Astrocyte (in vitro differentiated cells and primary cell): Measurements from ENCODE around the gene ETV6. TPM values are rescaled to one million over a fixed set of nuclear protein-coding genes. Genes with fewer than 3 reads are reported as not detected.
"Not testable (repeated sequence)": the region's sequence is repeated elsewhere in the genome, so short reads cannot be mapped to it uniquely, and the experiment has no call there.

Experiments
- DNase-seq: peaks from one replicate; pipeline ENCODE4 v3.0.0-alpha.2; 2010; ENCODE audit warnings: low read depth
- FAIRE-seq: peaks from 2 replicates; lab custom pipeline; 2011; peaks lifted over from hg19 to GRCh38; lab: Jason Lieb, UNC
- H2AFZ ChIP-seq: 2 replicates; pipeline ENCODE4 v1.6.0; 2012; ENCODE audit warnings: low read depth, low read length, inconsistent platforms
- H3K27ac ChIP-seq: 2 replicates; pipeline ENCODE4 v1.5.1; 2011; ENCODE audit warnings: low read depth, low read length, inconsistent platforms
- H3K27me3 ChIP-seq: 2 replicates; pipeline ENCODE4 v1.6.0; 2011; ENCODE audit warnings: low read length, inconsistent platforms; ENCODE audit not compliant: insufficient read depth
- H3K36me3 ChIP-seq: 2 replicates; pipeline ENCODE4 v1.5.1; 2011; ENCODE audit warnings: low read length, inconsistent platforms; ENCODE audit not compliant: insufficient read depth
- H3K4me1 ChIP-seq: 2 replicates; pipeline ENCODE4 v1.5.1; 2011; ENCODE audit warnings: low read length, inconsistent platforms; ENCODE audit not compliant: insufficient read depth
- H3K4me2 ChIP-seq: 2 replicates; pipeline ENCODE4 v1.6.0; 2012; ENCODE audit warnings: low read length, inconsistent platforms
- H3K4me3 ChIP-seq: 2 replicates; pipeline ENCODE4 v1.5.1; 2011; ENCODE audit warnings: low read depth, mild to moderate bottlenecking, low read length, inconsistent platforms; ENCODE audit not compliant: insufficient read depth
- H3K79me2 ChIP-seq: 2 replicates; pipeline ENCODE4 v1.6.0; 2012; ENCODE audit warnings: mild to moderate bottlenecking, low read length, inconsistent platforms; ENCODE audit not compliant: insufficient read depth
- H3K9ac ChIP-seq: 2 replicates; pipeline ENCODE4 v1.6.0; 2012; ENCODE audit warnings: mild to moderate bottlenecking, low read length, inconsistent platforms
- H3K9me3 ChIP-seq: 2 replicates; pipeline ENCODE4 v1.5.1; 2012; ENCODE audit warnings: low read depth, mild to moderate bottlenecking, low read length, inconsistent platforms; ENCODE audit not compliant: insufficient read depth
- H4K20me1 ChIP-seq: 2 replicates; pipeline ENCODE4 v1.6.0; 2012; ENCODE audit warnings: low read length, inconsistent platforms; ENCODE audit not compliant: insufficient read depth
- H3K27ac Mint-ChIP-seq: one replicate; pipeline ENCODE4 v1.8.0; 2021; ENCODE audit warnings: mild to moderate bottlenecking, mixed read lengths; ENCODE audit not compliant: unreplicated experiment
- H3K27me3 Mint-ChIP-seq: one replicate; pipeline ENCODE4 v1.8.0; 2021; ENCODE audit warnings: low read depth, mixed read lengths; ENCODE audit not compliant: unreplicated experiment
- H3K36me3 Mint-ChIP-seq: one replicate; pipeline ENCODE4 v1.8.0; 2021; ENCODE audit warnings: low read depth, mixed read lengths; ENCODE audit not compliant: unreplicated experiment
- H3K4me1 Mint-ChIP-seq: one replicate; pipeline ENCODE4 v1.8.0; 2021; ENCODE audit warnings: low read depth, mixed read lengths; ENCODE audit not compliant: unreplicated experiment
- H3K4me3 Mint-ChIP-seq: one replicate; pipeline ENCODE4 v1.8.0; 2021; ENCODE audit warnings: mild to moderate bottlenecking, moderate library complexity, mixed read lengths; ENCODE audit not compliant: unreplicated experiment
- H3K9me3 Mint-ChIP-seq: one replicate; pipeline ENCODE4 v1.8.0; 2021; ENCODE audit warnings: mild to moderate bottlenecking, mixed read lengths; ENCODE audit not compliant: unreplicated experiment
- CTCF ChIP-seq: IDR thresholded peaks from 2 replicates; pipeline ENCODE4 v1.5.1; 2011; ENCODE audit warnings: low read depth, mild to moderate bottlenecking, inconsistent platforms, low read length, moderate library complexity; ENCODE audit not compliant: insufficient read depth
- EZH2 ChIP-seq: IDR thresholded peaks from 2 replicates; pipeline ENCODE4 v1.6.1; 2012; ENCODE audit warnings: mild to moderate bottlenecking, low read length, inconsistent platforms; ENCODE audit not compliant: insufficient read depth
- total RNA-seq: library from RNA; stranded (reverse); gene quantifications from 2 replicates; pipeline ENCODE4 v1.2.1, GENCODE V29; 2021

Gene ETV6
- total RNA-seq, 1 donor from 2014 or later = 41.2 TPM

GRCh38 chr12:11677752-11678151 is 28.3 kb downstream of the ETV6 start:
- H3K27ac ChIP-seq = no peak overlapping the region
- H3K9me3 ChIP-seq = no peaks in the 10 kb centered on the region
- no peak overlapping the region for H3K4me3 Mint-ChIP-seq
- FAIRE-seq (no peak), DNase-seq (no peak)
- no peak overlapping the region for H3K4me2 ChIP-seq
- H3K27ac Mint-ChIP-seq = peak overlapping the region; percentile 35
- no peaks in the 10 kb centered on the region for H3K9me3 Mint-ChIP-seq
- peaks cover 88% of the 10 kb centered on the region for H4K20me1 ChIP-seq
- H3K27me3 Mint-ChIP-seq = no peaks in the 10 kb centered on the region
- H3K79me2 ChIP-seq = peaks cover 92% of the 10 kb centered on the region
- H3K4me1 ChIP-seq = peaks cover 2% of the 10 kb centered on the region
- no peaks in the 10 kb centered on the region for H3K36me3 ChIP-seq
- no peaks in the 10 kb centered on the region for H3K27me3 ChIP-seq
- H3K9ac ChIP-seq = no peak overlapping the region
- no peak overlapping the region for H2AFZ ChIP-seq
- H3K36me3 Mint-ChIP-seq = peaks cover 6% of the 10 kb centered on the region
- TF ChIP-seq EZH2 = no peak
- TF ChIP-seq CTCF = no peak
- no peak overlapping the region for H3K4me3 ChIP-seq
- H3K4me1 Mint-ChIP-seq = peaks cover 52% of the 10 kb centered on the region

- Histone ChIP-seq H3K27ac (no peak overlapping the region), H4K20me1 (peaks cover 88% of the 10 kb centered on the region), H3K9ac (no peak overlapping the region), H2AFZ (no peak overlapping the region), H3K36me3 (no peaks in the 10 kb centered on the region), H3K4me1 (peaks cover 2% of the 10 kb centered on the region), H3K9me3 (no peaks in the 10 kb centered on the region), H3K4me2 (no peak overlapping the region), H3K79me2 (peaks cover 92% of the 10 kb centered on the region), H3K4me3 (no peak overlapping the region), H3K27me3 (no peaks in the 10 kb centered on the region)
- H3K36me3 Mint-ChIP-seq = peaks cover 11% of the 10 kb centered on the region
- no peak overlapping the region for H3K27ac Mint-ChIP-seq
- H3K9me3 Mint-ChIP-seq = no peaks in the 10 kb centered on the region
- no peak for DNase-seq
- no peaks in the 10 kb centered on the region for H3K27me3 Mint-ChIP-seq
- TF ChIP-seq EZH2 = no peak
- H3K4me1 Mint-ChIP-seq = peaks cover 47% of the 10 kb centered on the region
- no peak overlapping the region for H3K4me3 Mint-ChIP-seq
- FAIRE-seq = no peak
These were observed 29.3 kb downstream of the ETV6 start for GRCh38 chr12:11678781-11679180.

- peak; percentile 39 for DNase-seq
- H3K27ac ChIP-seq = peak overlapping the region; percentile 3
- no peaks in the 10 kb centered on the region for H3K27me3 ChIP-seq
- peaks cover 2% of the 10 kb centered on the region for H3K4me1 ChIP-seq
- peaks cover 87% of the 10 kb centered on the region for H4K20me1 ChIP-seq
- TF ChIP-seq EZH2 (no peak), CTCF (no peak)
- no peaks in the 10 kb centered on the region for H3K36me3 ChIP-seq
- no peak overlapping the region for H3K4me3 ChIP-seq
- H3K27ac Mint-ChIP-seq = no peak overlapping the region
- H3K79me2 ChIP-seq = peaks cover 92% of the 10 kb centered on the region
- no peak overlapping the region for H3K9ac ChIP-seq
- H3K9me3 Mint-ChIP-seq = no peaks in the 10 kb centered on the region
- H2AFZ ChIP-seq = no peak overlapping the region
- H3K36me3 Mint-ChIP-seq = peaks cover 11% of the 10 kb centered on the region
- no peak overlapping the region for H3K4me2 ChIP-seq
- H3K4me3 Mint-ChIP-seq = no peak overlapping the region
- no peaks in the 10 kb centered on the region for H3K9me3 ChIP-seq
- no peak for FAIRE-seq
- no peaks in the 10 kb centered on the region for H3K27me3 Mint-ChIP-seq
- H3K4me1 Mint-ChIP-seq = peaks cover 47% of the 10 kb centered on the region
These were observed 31.7 kb downstream of the ETV6 start for GRCh38 chr12:11681207-11681606.

- not testable (repeated sequence) for H3K9me3 Mint-ChIP-seq, H3K4me1 ChIP-seq, H3K27me3 Mint-ChIP-seq, DNase-seq, H3K27me3 ChIP-seq, FAIRE-seq, H3K27ac Mint-ChIP-seq, H3K27ac ChIP-seq, H3K4me3 ChIP-seq, H3K9ac ChIP-seq, H3K9me3 ChIP-seq, H3K36me3 ChIP-seq, H2AFZ ChIP-seq, H3K4me3 Mint-ChIP-seq, H3K4me2 ChIP-seq
- peaks cover 87% of the 10 kb centered on the region for H4K20me1 ChIP-seq
- peaks cover 44% of the 10 kb centered on the region for H3K4me1 Mint-ChIP-seq
- peaks cover 11% of the 10 kb centered on the region for H3K36me3 Mint-ChIP-seq
- peaks cover 92% of the 10 kb centered on the region for H3K79me2 ChIP-seq
These were observed 32.2 kb downstream of the ETV6 start for GRCh38 chr12:11681695-11682094.
